ENCODE data around the gene RIPOR3.
A peak's percentile ranks its signal among the peaks of the same experiment; 100 is the strongest.
"Not testable (repeated sequence)": the region's sequence is repeated elsewhere in the genome, so short reads cannot be mapped to it uniquely, and the experiment has no call there.

Gene RIPOR3

DNA sequence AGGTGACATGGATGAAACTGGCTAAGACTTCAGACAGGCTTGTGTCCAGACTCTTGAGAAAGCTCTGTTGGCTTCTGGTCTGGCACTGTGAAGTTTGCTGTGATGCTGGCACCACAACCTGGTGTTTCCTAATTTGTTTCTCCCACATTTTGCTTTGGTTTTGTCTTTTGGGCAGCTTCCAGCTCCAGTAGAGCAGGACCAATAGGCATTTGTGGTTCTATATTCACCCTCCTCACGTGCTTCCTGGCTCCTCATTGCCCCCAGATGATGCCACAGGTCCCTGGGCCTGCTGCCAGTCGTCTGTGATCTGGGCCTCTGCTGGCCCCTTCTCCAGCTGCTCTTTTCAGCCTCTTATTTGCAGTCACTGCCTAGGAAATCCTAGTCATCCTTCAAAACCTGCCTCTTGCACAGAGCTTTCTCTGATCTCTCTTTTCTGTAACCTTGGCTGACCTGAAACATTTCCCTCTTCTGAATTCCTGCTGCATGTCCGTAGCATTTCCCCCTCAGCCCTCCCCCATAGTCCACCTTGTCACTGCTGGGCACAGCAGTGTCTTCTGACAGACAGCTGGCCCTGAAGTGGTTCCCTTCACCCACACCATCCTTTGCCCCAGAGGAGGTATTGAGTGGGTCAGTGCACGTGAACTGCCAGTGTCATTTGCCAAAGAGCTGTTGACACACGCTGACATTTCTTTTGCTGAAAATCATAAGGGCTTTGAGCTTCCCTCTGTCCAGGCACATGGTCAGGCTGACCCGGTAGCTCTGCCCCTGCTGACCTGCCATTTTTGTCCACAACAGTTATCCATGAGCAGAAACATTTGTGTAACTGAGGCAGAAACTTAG lies 118.2 kb downstream of the RIPOR3 start:
- DNase-seq (ENCODE audit: low read depth), result peak; percentile 75

DNA sequence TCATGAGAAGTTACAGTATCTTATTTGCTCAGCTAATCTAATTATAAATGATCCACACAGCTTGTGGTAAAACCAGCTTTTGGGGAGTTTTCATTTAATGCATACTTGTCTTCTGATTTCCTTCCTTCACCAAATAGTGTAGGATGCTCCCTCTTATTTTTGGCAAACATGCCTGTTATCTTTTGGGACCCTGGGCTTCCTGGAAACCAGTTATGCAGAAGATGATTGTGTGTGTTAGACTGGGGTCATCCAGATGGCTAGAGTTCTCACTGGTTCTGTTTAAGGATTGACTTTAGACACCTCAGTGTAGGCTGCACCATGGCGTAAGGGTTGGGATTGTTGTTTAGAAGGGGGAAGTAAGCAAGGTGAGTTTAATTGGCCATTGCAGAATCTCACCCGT lies 119.9 kb downstream of the RIPOR3 start:
- no peak for DNase-seq (ENCODE audit: low read depth)

- DNase-seq (ENCODE audit: low read depth), result no peak
These were observed 121.2 kb downstream of the RIPOR3 start for GRCh38 chr20:50569864-50570836.

DNA sequence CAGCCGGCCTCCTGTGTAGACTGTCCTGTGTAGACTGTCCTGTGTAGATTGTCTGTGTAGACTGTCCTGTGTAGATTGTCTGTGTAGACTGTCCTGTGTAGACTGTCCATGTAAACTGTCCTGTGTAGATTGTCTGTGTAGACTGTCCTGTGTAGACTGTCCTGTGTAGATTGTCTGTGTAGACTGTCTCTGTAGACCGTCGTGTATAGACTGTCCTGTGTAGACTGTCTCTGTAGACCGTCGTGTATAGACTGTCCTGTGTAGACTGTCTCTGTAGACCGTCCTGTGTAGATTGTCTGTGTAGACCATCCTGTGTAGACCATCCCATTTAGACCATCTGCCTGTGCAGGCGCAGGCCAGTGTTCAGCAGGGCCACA lies 121.9 kb downstream of the RIPOR3 start:
- DNase-seq (ENCODE audit: low read depth), result not testable (repeated sequence)

GRCh38 chr20:50568549-50568942 lies 122.8 kb downstream of the RIPOR3 start:
- DNase-seq (ENCODE audit: low read depth), result no peak

GRCh38 chr20:50567860-50568548 lies 123.3 kb downstream of the RIPOR3 start:
- DNase-seq (ENCODE audit: low read depth), result no peak

GRCh38 chr20:50565871-50566270 lies 125.5 kb downstream of the RIPOR3 start:
- DNase-seq (ENCODE audit: low read depth), result no peak

DNA sequence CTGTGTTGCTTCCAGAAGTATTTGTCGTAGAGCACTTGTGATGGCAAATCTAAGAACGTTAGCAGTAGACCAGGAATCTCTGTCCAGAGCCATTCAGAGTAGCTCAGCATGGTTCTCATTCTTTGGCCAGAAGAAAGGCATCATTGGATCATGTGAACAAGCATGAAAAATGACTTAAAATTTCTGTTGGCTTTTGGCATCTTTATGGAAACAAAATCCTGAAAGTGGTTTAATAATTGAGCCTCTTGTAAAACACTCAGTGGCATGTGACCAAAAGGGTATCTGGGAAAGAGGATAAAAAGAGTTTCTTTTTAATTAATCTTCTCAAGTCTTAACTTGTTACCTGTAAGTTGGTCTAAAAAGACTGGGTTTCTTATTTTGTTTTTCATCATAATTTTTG lies 126.0 kb downstream of the RIPOR3 start:
- no peak for DNase-seq (ENCODE audit: low read depth)

DNA sequence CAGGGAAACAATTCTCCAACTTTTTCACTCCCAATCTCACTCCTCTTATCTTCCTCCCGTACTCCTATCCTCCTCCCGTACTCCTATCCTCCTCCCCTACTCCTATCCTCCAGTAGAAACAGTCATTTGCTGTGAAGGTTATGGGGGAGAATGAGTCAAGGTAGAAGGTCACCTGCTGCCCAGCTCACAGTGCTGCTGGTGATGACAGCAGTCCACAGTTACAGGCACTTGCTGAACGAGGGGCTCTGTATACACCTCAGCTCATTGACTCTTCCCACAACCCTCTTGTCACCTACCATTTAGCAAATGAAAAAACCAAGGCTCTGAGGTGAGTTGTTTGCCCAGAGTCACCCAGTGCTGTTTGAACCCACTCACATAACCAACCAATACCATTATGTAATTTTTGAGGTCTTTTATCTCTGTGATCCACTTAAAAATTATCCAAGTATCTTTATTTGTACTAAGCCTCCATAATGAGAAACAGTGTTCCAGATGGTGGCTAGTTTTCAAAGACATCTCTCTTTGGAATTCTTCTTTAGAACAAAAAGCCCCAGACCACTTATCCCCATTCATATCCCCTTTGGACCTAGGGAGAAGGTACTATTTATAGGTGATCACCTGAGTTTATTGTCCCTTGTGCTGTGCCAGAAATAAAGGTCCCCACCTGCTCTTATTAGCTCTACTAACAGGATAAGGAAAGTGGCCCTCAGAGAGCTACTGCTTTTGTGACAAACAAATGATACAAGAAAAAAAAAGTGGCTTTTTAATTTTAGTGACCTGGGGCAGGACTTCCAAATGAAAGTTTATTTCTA lies 128.0 kb downstream of the RIPOR3 start:
- no peak for DNase-seq (ENCODE audit: low read depth)

GRCh38 chr20:50562262-50562701 lies 129.1 kb downstream of the RIPOR3 start:
- no peak for DNase-seq (ENCODE audit: low read depth)

DNA sequence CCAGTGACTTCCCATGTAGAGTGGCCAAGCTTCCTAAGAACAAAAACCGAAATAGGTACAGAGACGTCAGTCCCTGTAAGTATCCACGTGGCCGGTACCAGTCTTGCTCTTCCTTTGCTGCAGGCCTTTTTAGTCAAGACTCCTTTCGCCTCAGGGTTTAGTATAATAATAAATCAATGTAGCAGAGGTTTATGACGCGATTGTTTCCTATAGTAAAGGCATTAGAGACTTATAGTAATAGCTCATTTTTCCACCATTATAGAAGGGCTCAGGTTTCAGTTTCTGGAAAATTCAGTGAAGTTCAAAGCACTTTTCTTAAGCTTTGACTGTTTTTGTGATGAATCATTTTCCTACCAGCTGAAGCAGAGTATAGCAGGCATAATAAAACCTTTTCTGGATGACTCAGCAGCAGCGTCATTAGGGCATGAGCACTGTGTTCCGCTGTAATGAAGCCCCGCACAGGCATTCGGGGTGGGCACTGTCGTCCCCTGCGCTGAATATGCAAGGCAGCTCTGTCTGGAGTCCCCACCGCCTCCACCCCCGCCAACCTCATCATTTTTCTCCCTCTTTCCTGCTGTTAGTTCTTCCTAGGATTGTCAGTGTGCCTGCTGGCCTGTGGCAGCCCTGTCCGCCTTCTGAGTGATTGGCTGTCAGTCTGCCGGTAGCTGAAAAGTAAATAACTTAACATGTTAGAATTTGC lies 129.8 kb downstream of the RIPOR3 start:
- peak; percentile 94 for DNase-seq (ENCODE audit: low read depth)

GRCh38 chr20:50560867-50561266 lies 130.5 kb downstream of the RIPOR3 start:
- no peak for DNase-seq (ENCODE audit: low read depth)

- no peak for DNase-seq (ENCODE audit: low read depth)
These were observed 131.3 kb downstream of the RIPOR3 start for GRCh38 chr20:50559856-50560638.

- no peak for DNase-seq (ENCODE audit: low read depth)
These were observed 132.2 kb downstream of the RIPOR3 start for GRCh38 chr20:50559149-50559548.

GRCh38 chr20:50558483-50558925 lies 132.8 kb downstream of the RIPOR3 start:
- DNase-seq (ENCODE audit: low read depth), result peak; percentile 33

DNA sequence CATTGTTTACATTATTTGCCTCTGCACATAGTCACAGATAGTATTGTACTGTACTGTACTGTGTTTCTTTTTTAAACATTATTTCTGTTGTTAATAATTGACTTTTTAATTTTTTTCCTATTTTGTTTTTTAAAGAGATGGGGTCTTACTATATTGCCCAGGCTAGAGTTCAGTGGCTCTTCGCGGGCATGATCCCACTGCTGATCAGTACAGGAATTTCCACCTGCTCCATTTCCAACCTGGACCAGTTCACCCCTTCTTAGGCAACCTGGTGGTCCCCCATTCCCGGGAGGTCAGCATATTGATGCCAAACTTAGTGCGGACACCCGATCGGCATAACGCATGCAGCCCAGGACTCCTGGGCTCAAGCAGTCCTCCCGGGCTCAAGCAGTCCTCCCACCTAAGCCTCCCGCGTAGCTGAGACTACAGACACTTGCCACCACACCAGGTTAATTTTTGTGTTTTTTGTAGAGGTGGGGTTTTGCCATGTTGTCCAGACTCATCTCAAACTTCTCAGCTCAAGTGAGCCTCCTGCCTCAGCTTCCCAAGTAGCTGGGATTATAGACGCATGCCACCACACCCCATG lies 133.7 kb downstream of the RIPOR3 start:
- DNase-seq (ENCODE audit: low read depth), result no peak

DNA sequence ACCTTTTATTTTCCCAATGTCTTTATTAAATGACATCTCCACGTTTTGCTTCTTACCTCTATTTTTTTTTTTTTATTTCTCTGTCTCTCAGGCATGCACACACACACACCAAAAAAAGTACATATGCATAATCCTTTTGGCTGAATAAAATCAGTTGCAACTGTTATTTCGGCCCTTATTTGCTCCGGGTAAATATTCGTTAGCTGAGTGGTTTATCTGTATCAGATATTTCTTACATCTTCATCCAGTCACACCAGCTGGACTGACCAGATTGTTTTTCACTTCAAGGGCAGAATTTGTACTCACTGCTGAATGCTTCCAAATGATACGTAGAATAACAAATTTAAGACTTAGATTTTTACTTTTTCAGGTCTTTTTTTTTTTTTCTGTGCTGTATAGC lies 135.7 kb downstream of the RIPOR3 start:
- DNase-seq (ENCODE audit: low read depth), result no peak

- no peak for DNase-seq (ENCODE audit: low read depth)
These were observed 136.4 kb downstream of the RIPOR3 start for GRCh38 chr20:50554694-50555579.
